Activated T-helper 1 cell treated with anti-CD3 and anti-CD28 coated beads, Interleukin-2, amount 50 U/mL, for 16 hours (primary cell): ENCODE measurements around the gene SLC4A1AP.

ENCODE experiments used
- DNase-seq, 2 donors: peaks; one replicate each; pipeline ENCODE4 v3.0.0-alpha.2; 2020; ENCODE audit warnings: low read depth in 1 of 2, low spot score in 1 of 2

SLC4A1AP gene

GRCh38 chr2:27720004-27720551, 56.4 kb downstream of the SLC4A1AP start:
- peak in 1 of 2 donors; percentile 23 for DNase-seq

- no peak for DNase-seq
Measured at GRCh38 chr2:27721335-27721734, 57.6 kb downstream of the SLC4A1AP start.

GRCh38 chr2:27721884-27722485, 58.3 kb downstream of the SLC4A1AP start:
- DNase-seq: no peak

GRCh38 chr2:27723372-27724144, 59.9 kb downstream of the SLC4A1AP start:
- DNase-seq: no peak

GRCh38 chr2:27724191-27724590, 60.5 kb downstream of the SLC4A1AP start:
- DNase-seq: no peak

- DNase-seq: no peak
Measured at GRCh38 chr2:27724905-27725701, 61.4 kb downstream of the SLC4A1AP start.

- no peak for DNase-seq
Measured at GRCh38 chr2:27727257-27727656, 63.6 kb downstream of the SLC4A1AP start.

GRCh38 chr2:27728081-27728858, 64.6 kb downstream of the SLC4A1AP start:
- no peak for DNase-seq

- DNase-seq: no peak
Measured at GRCh38 chr2:27729198-27729597, 65.5 kb downstream of the SLC4A1AP start.

GRCh38 chr2:27729614-27730013, 65.9 kb downstream of the SLC4A1AP start:
- DNase-seq: no peak

GRCh38 chr2:27730261-27730662, 66.6 kb downstream of the SLC4A1AP start:
- no peak for DNase-seq

- no peak for DNase-seq
Measured at GRCh38 chr2:27730980-27731691, 67.4 kb downstream of the SLC4A1AP start.

GRCh38 chr2:27734305-27734704, 70.6 kb downstream of the SLC4A1AP start:
- DNase-seq: no peak

GRCh38 chr2:27735263-27735904, 71.7 kb downstream of the SLC4A1AP start:
- DNase-seq: peak in 1 of 2 donors; percentile 41

- no peak for DNase-seq
Measured at GRCh38 chr2:27736031-27736889, 72.6 kb downstream of the SLC4A1AP start.

GRCh38 chr2:27736890-27737204, 73.2 kb downstream of the SLC4A1AP start:
- no peak for DNase-seq

GRCh38 chr2:27737676-27738348, 74.1 kb downstream of the SLC4A1AP start:
- no peak for DNase-seq

- DNase-seq: no peak
Measured at GRCh38 chr2:27738349-27739057, 74.8 kb downstream of the SLC4A1AP start.
